WTC11 (cell line): ENCODE data around the gene PSMB10. TPM values are rescaled to one million over a fixed set of nuclear protein-coding genes. Genes with fewer than 3 reads are reported as not detected.

Source experiments
- ATAC-seq: fragments of 200-7000 bp; cut with Tn5 transposase; 2 replicates; pipeline ENCODE4 v1.10.0; 2021; ENCODE audit warnings: mild to moderate bottlenecking, moderate library complexity
- CTCF ChIA-PET: fragments of 300-600 bp; sonication (Branson Sonifier 250); formaldehyde crosslinking; loops from one replicate; lab custom pipeline; 2021; ENCODE audit warnings: antibody characterized with exemption; lab: Charles Lee
- POLR2A ChIA-PET: fragments of 350-600 bp; sonication (Branson Sonifier 250); formaldehyde crosslinking; loops from one replicate; lab custom pipeline; 2021; ENCODE audit warnings: antibody characterized with exemption; lab: Charles Lee
- DNase-seq: peaks from one replicate; pipeline ENCODE4 v3.0.0; 2021; ENCODE audit warnings: low spot score
- H3K27ac Mint-ChIP-seq: 2 replicates; pipeline ENCODE4 v1.8.0; 2021; ENCODE audit warnings: mixed read lengths
- H3K27me3 Mint-ChIP-seq: 2 replicates; pipeline ENCODE4 v1.8.0; 2021; ENCODE audit warnings: low read depth, mild to moderate bottlenecking, moderate library complexity, mixed read lengths
- H3K36me3 Mint-ChIP-seq: 2 replicates; pipeline ENCODE4 v1.8.0; 2021; ENCODE audit warnings: mixed read lengths
- H3K4me1 Mint-ChIP-seq: 2 replicates; pipeline ENCODE4 v1.8.0; 2022; ENCODE audit warnings: mixed read lengths
- H3K4me3 Mint-ChIP-seq: 2 replicates; pipeline ENCODE4 v1.8.0; 2021; ENCODE audit warnings: mild to moderate bottlenecking, moderate library complexity, mixed read lengths
- H3K9me3 Mint-ChIP-seq: 2 replicates; pipeline ENCODE4 v1.8.0; 2021; ENCODE audit warnings: mixed read lengths
- CREM ChIP-seq: sonication (generic); formaldehyde crosslinking; IDR thresholded peaks from 2 replicates; pipeline ENCODE4 v1.8.1; 2022; ENCODE audit warnings: mild to moderate bottlenecking, missing genetic modification reagents, moderate library complexity
- E2F5 ChIP-seq: sonication (generic); formaldehyde crosslinking; IDR thresholded peaks from 2 replicates; pipeline ENCODE4 v1.8.1; 2022; ENCODE audit warnings: mild to moderate bottlenecking, moderate library complexity, missing genetic modification reagents
- FOXJ3 ChIP-seq: sonication (generic); formaldehyde crosslinking; IDR thresholded peaks from 2 replicates; pipeline ENCODE4 v1.9.0; 2021; ENCODE audit warnings: missing genetic modification reagents, mild to moderate bottlenecking, borderline replicate concordance
- MLX ChIP-seq: sonication (generic); formaldehyde crosslinking; IDR thresholded peaks from 2 replicates; pipeline ENCODE4 v1.8.1; 2023; ENCODE audit warnings: mild to moderate bottlenecking, missing genetic modification reagents, moderate library complexity
- NR2C2 ChIP-seq: sonication (generic); formaldehyde crosslinking; IDR thresholded peaks from 2 replicates; pipeline ENCODE4 v1.8.0; 2022; ENCODE audit warnings: mild to moderate bottlenecking, missing genetic modification reagents
- RELA ChIP-seq: sonication (generic); formaldehyde crosslinking; IDR thresholded peaks from 2 replicates; pipeline ENCODE4 v1.8.1; 2022; ENCODE audit warnings: missing genetic modification reagents, mild to moderate bottlenecking, borderline replicate concordance
- SMAD3 ChIP-seq: sonication (generic); formaldehyde crosslinking; IDR thresholded peaks from 2 replicates; pipeline ENCODE4 v1.8.0; 2022; ENCODE audit warnings: missing genetic modification reagents, mild to moderate bottlenecking, borderline replicate concordance
- SP1 ChIP-seq: sonication (generic); formaldehyde crosslinking; conservative IDR thresholded peaks from 2 replicates; pipeline ENCODE4 v1.8.1; 2022; ENCODE audit warnings: missing genetic modification reagents
- TP53 ChIP-seq: sonication (generic); formaldehyde crosslinking; IDR thresholded peaks from 2 replicates; pipeline ENCODE4 v1.8.1; 2023; ENCODE audit warnings: mild to moderate bottlenecking, missing genetic modification reagents
- ZNF396 ChIP-seq: fragments of 250-450 bp; sonication (Bioruptor Pico); IDR thresholded peaks from 2 replicates; pipeline ENCODE4 v1.8.0; 2021; ENCODE audit warnings: mild to moderate bottlenecking, moderate library complexity, borderline replicate concordance
- ZNF416 ChIP-seq: fragments of 250-450 bp; sonication (Bioruptor Pico); IDR thresholded peaks from 2 replicates; pipeline ENCODE4 v1.9.0; 2021; ENCODE audit warnings: mild to moderate bottlenecking, inconsistent platforms
- total RNA-seq: library from RNA; stranded (reverse); gene quantifications from 3 replicates; pipeline ENCODE4 v1.2.3, GENCODE V29; 2021
- TF ChIP-seq, protein P1 (sequence below): sonication (generic); formaldehyde crosslinking; IDR thresholded peaks from 2 replicates; pipeline ENCODE4 v1.8.1; 2023; ENCODE audit warnings: mild to moderate bottlenecking, missing genetic modification reagents, borderline replicate concordance

PSMB10 gene
- total RNA-seq, 1 experiment from 2014 or later: 40.9 TPM

DNA sequence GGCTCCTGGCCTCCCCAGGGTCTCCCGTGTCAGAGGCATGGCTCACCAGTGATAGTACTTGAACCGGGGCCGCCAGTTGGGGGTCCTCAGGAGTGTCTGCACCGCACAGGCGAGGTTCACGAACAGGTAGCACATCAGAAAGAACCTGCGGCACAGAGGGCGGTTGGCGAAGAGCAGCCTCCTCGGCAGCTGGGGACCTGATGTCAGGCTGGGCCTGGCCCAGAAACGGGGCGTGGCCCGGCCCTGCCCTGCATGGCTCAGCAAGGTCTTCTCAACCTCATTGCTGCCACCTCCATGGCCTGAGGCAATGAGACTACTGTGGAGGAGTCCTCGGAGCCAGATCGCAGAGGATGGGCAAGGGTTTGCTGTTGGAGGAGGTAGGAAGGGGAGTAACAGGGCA lies 11.4 kb upstream of the PSMB10 start:
- no peak for ATAC-seq
- CTCF ChIA-PET: no interaction called here
- peaks cover 33% of the 10 kb centered on the region for H3K36me3 Mint-ChIP-seq

GRCh38 chr16:67946966-67947558 lies 10.4 kb upstream of the PSMB10 start:
- H3K4me1 Mint-ChIP-seq: no peaks in the 10 kb centered on the region
- peaks cover 29% of the 10 kb centered on the region for H3K36me3 Mint-ChIP-seq
- H3K9me3 Mint-ChIP-seq: no peaks in the 10 kb centered on the region
- no peak overlapping the region for H3K4me3 Mint-ChIP-seq
- ChIA-PET CTCF (interaction anchor here (0.9 to 1.2 kb wide), 3 partner anchors 11 to 63 kb away, joined by 4 to 7 read pairs (median 4); no protein-coding TSS in a partner anchor), POLR2A (no interaction called here)
- no peak overlapping the region for H3K27ac Mint-ChIP-seq
- no peaks in the 10 kb centered on the region for H3K27me3 Mint-ChIP-seq
- ATAC-seq: no peak
- TF ChIP-seq SP1 (CRISPR knock-in tag) (no peak), E2F5 (CRISPR knock-in tag) (no peak), TP53 (CRISPR knock-in tag) (no peak)
- TF ChIP-seq, protein P1, sequence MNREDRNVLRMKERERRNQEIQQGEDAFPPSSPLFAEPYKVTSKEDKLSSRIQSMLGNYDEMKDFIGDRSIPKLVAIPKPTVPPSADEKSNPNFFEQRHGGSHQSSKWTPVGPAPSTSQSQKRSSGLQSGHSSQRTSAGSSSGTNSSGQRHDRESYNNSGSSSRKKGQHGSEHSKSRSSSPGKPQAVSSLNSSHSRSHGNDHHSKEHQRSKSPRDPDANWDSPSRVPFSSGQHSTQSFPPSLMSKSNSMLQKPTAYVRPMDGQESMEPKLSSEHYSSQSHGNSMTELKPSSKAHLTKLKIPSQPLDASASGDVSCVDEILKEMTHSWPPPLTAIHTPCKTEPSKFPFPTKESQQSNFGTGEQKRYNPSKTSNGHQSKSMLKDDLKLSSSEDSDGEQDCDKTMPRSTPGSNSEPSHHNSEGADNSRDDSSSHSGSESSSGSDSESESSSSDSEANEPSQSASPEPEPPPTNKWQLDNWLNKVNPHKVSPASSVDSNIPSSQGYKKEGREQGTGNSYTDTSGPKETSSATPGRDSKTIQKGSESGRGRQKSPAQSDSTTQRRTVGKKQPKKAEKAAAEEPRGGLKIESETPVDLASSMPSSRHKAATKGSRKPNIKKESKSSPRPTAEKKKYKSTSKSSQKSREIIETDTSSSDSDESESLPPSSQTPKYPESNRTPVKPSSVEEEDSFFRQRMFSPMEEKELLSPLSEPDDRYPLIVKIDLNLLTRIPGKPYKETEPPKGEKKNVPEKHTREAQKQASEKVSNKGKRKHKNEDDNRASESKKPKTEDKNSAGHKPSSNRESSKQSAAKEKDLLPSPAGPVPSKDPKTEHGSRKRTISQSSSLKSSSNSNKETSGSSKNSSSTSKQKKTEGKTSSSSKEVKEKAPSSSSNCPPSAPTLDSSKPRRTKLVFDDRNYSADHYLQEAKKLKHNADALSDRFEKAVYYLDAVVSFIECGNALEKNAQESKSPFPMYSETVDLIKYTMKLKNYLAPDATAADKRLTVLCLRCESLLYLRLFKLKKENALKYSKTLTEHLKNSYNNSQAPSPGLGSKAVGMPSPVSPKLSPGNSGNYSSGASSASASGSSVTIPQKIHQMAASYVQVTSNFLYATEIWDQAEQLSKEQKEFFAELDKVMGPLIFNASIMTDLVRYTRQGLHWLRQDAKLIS (CRISPR knock-in tag): no peak
- no peak for DNase-seq

More for the DNA sequence above, 11.4 kb upstream of the PSMB10 start:
- Mint-ChIP-seq H3K4me3 (no peak overlapping the region), H3K9me3 (no peaks in the 10 kb centered on the region), H3K27me3 (no peaks in the 10 kb centered on the region), H3K27ac (no peak overlapping the region), H3K4me1 (no peaks in the 10 kb centered on the region)
- DNase-seq: no peak
- POLR2A ChIA-PET: interaction anchor here (0.5 kb wide), 1 partner anchor 25 kb away, joined by 3 read pairs; no protein-coding TSS in a partner anchor
- TF ChIP-seq CREM (CRISPR knock-in tag) (no peak), NR2C2 (CRISPR knock-in tag) (no peak), RELA (CRISPR knock-in tag) (no peak), MLX (CRISPR knock-in tag) (no peak), ZNF396 (CRISPR knock-in tag) (no peak), FOXJ3 (no peak), ZNF416 (CRISPR knock-in tag) (no peak), SMAD3 (CRISPR knock-in tag) (no peak)
- TF ChIP-seq, protein P1 (CRISPR knock-in tag): no peak
